Retinal pigment epithelial cell (primary cell): ENCODE results near the gene CTCFL.

Experiments used
- DNase-seq: peaks from one replicate; pipeline ENCODE4 v3.0.0-alpha.2; 2010; ENCODE audit warnings: low read depth
- H3K4me3 ChIP-seq: 2 replicates; pipeline ENCODE4 v1.5.1; 2011; ENCODE audit warnings: mild to moderate bottlenecking, low read length, control low read depth, moderate library complexity
- TF ChIP-seq, protein P1 (sequence below): conservative IDR thresholded peaks from 2 replicates; pipeline ENCODE4 v1.5.1; 2011; ENCODE audit warnings: low read depth, low read length, control low read depth, inconsistent platforms

CTCFL gene

DNA sequence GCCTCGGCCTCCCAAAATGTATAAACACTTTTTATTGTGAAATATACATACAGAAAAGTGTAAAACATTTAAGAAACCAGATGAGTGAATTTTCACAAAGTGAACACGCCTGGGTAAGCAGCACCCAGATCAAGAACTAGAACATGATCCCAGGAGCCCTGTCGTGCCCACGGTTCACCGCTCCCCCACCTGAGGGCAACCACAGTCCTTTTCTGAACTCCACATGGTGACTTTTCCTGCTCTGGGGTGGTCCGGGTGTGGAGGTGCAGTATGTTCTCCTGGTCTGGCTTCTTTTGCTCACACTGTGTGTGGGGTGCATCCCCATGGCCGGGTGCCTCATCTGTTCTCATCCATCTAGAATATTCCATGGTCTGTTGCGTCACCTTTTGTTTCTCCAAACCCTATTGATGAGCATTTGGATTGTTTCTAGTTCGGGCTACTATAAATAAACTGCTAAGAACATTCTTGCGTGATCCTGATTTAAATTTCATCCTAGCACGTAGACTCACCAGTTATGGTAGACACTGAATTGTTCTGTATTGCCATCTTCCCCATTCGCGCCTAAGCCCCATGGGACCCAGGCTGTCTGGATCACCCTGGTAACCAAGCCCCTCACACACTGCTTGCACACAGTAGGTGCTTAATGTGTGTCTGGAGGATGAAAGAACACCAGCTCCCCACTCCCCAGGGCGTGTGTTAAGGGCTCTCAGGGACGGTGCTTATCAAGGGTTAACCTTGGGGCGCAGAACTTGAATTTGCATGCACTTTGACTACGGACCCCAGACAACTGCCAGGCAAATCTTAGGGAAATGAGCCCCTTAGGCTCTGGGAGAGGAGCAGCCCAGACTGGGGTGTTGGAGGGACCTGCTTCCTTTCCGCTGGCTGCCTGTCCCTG is 56.2 kb downstream of the CTCFL start:
- TF ChIP-seq, protein P1, sequence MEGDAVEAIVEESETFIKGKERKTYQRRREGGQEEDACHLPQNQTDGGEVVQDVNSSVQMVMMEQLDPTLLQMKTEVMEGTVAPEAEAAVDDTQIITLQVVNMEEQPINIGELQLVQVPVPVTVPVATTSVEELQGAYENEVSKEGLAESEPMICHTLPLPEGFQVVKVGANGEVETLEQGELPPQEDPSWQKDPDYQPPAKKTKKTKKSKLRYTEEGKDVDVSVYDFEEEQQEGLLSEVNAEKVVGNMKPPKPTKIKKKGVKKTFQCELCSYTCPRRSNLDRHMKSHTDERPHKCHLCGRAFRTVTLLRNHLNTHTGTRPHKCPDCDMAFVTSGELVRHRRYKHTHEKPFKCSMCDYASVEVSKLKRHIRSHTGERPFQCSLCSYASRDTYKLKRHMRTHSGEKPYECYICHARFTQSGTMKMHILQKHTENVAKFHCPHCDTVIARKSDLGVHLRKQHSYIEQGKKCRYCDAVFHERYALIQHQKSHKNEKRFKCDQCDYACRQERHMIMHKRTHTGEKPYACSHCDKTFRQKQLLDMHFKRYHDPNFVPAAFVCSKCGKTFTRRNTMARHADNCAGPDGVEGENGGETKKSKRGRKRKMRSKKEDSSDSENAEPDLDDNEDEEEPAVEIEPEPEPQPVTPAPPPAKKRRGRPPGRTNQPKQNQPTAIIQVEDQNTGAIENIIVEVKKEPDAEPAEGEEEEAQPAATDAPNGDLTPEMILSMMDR = no peak
- no peak overlapping the region for H3K4me3 ChIP-seq
- DNase-seq = no peak

DNA sequence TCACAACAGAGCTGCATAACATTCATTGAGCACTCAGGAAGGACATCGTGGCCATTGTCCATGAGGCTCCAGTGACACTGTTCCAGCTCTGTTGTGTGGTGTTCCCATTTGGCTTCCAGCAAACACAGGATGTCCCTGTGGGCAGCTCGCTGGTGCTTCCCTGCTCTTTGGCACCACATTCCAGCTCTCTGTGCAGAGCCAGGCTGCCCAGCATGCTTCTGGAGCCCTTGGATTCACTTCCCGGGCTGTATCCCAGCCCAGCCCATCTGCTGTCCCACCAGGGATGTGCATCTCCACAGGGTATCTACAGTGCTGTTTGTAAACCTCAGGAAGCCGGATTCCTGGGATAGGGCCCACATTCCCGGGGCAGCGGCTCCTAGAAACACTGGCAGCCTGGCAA is 57.2 kb downstream of the CTCFL start:
- DNase-seq = no peak
- TF ChIP-seq, protein P1 = no peak
- no peak overlapping the region for H3K4me3 ChIP-seq

DNA sequence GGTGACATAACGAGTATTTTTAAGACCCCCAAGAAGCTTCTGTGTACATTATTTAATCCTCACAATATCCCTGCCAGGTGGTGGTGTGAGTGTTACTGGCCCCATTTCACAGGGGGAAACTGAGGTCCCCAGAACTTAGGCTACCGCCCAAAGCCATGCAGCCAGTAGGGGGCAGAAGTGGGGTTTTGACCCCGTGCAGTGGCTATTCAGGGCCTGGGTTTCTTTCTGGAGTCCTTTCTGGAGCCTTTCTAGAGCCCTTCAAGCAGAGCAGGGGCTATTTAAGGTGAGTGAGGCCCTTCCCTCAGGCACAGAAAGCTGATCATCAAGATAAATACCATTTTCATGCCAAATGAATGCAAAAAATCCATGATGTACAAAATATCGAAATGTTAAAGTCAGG is 59.0 kb downstream of the CTCFL start:
- no peak for DNase-seq
- H3K4me3 ChIP-seq = no peak overlapping the region
- TF ChIP-seq, protein P1 = peak; percentile 19

DNA sequence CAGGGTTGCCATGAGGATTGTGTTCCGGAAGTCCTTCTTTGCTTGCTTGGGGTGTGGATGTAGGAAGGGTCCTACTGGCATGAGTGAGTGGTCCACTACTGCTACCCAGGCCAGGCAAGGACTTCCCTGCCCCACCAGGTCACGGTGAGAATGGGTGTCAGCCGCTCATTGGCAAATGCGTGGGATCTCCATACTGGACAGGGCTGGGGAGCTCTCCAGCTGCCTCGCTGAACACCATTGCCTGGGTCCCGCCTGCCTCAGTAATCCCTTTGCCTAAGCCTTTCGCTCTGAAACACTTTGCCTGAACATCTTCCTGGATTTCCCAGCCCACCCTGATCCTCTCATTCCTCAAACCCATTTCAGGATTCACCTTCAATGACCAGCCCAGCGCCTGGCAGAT is 59.5 kb downstream of the CTCFL start:
- H3K4me3 ChIP-seq = no peak overlapping the region
- TF ChIP-seq, protein P1 = no peak
- no peak for DNase-seq

DNA sequence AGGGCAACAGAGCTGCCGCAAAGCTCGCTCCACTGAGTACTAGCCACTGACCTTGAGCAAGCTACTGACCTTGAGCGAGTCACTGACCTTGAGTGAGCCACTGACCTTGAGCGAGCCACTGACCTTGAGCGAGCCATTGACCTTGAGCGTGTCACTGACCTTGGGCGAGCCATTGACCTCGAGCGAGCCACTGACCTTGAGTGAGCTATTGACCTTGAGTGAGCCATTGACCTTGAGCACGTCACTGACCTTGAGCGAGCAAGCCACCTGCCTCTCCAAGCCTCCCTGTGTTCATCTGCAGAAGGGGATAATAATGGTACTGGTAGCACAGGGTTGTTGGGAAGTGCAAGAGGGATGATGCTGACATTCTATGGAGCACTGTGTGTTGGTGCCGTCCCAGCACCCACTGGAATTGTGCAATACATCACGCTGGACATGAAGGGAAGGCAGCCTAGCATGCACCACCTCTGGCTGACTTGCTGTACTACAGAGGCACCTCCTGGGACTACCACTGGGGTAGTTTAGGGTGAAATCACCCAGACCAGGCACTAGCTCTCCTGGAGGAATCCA is 60.2 kb downstream of the CTCFL start:
- TF ChIP-seq, protein P1 = peak; percentile 20
- H3K4me3 ChIP-seq = no peak overlapping the region
- no peak for DNase-seq

DNA sequence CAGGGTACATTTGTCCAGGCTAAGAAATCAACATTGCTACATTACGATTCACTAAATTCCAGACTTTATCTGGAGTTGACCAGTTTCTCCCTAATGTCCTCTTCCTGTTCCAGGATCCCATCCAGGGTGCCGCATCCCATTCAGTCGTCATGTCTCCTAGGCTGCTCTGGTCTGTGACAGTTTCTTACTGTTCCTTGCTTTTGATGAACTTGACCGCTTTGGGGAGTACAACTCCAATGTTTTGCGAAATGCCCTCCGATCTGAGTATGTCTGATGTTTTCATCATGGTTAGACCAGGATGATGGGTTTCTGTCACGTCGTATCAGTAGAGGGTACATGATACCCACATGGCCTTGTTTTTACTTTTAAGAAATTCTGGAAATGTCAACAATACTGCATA is 62.2 kb downstream of the CTCFL start:
- TF ChIP-seq, protein P1 = no peak
- DNase-seq = no peak

DNA sequence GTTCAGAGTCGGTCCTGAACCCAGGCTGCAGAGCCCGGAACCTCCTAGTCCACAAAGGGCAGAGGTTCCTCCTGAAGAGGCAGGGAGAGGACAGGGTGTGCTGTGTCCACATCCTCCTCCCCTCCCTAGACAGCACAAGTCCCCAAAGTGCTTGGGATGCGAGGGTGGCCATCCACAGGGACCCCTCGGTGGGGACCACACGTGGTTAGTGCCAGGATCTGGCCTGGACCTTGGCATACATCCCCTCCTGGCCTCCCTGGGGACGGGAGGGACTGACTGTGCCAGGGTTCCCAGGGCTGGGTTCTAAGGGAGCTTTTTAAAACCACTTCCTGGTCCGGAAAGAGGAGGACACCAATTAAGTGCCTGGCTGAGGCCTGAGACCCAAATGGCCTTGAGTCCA is 63.2 kb downstream of the CTCFL start:
- no peak for DNase-seq
- H3K4me3 ChIP-seq = no peak overlapping the region
- TF ChIP-seq, protein P1 = no peak

More for the DNA sequence above, 62.2 kb downstream of the CTCFL start:
- H3K4me3 ChIP-seq = no peak overlapping the region
